Measurements from ENCODE around the gene ANKRD23.

Gene ANKRD23

DNA sequence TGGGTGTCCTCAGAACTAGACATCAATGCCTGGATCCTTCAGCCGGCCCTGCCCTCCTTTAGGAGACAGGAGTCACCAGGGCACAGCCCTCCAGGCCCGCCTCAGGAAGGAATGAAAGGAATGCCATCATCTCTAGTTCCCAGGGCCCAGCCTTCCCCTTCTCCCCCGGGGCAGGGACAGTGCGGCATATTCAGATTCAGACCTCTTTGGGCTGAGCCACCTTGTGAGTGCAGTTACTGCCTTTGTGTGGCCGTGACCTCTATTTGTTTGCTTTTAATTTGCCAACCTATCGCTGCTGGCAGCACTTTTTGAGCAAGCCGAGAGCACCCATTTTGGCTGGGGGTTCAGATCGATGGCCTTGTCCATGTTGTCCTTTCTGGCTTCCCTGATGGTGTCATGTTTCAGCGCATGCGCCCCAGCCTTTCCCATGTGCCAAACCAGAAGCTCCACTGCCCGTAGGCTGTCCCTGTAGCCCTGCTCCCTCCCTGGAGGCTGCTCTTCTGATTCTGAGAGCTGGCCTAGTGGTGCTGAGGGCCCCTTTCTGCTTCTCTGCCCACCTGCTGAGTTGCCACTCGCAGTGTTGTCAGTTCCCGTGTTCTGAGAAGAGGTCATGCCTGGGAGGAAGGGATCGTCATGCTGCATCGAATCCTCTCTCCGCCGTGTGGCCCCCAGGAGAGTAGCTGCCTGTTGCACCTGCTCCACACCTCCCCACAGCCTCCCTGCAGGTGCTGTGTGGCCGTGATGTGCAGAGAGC is 10.9 kb downstream of the ANKRD23 start:
- no peak for DNase-seq

- DNase-seq, result no peak
These were observed 11.4 kb downstream of the ANKRD23 start for GRCh38 chr2:96832408-96832753.

GRCh38 chr2:96831679-96832078 is 12.1 kb downstream of the ANKRD23 start:
- no peak for DNase-seq

GRCh38 chr2:96830044-96830562 is 13.7 kb downstream of the ANKRD23 start:
- DNase-seq, result no peak

- DNase-seq, result no peak
These were observed 14.9 kb downstream of the ANKRD23 start for GRCh38 chr2:96828874-96829273.

- DNase-seq, result no peak
These were observed 15.4 kb downstream of the ANKRD23 start for GRCh38 chr2:96828436-96828835.

- no peak for DNase-seq
These were observed 17.1 kb downstream of the ANKRD23 start for GRCh38 chr2:96826546-96827278.

DNA sequence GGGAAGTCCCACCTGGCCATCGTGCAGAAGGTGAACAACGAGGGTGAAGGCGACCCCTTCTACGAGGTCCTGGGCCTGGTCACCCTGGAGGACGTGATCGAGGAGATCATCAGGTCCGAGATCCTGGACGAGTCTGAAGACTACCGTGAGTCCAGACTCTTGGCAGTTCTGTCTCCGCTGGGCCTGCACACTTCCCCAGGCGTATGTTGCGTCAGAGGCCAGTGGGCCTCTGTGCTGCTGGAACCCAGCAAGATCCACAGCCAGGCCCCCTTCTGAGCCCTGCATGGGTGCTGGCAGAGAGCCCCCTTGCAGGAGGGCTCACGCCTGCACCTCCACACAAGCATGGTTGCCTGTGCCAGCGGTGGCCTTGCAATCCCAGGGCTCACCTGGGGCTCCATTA is 18.8 kb downstream of the ANKRD23 start:
- DNase-seq, result no peak

DNA sequence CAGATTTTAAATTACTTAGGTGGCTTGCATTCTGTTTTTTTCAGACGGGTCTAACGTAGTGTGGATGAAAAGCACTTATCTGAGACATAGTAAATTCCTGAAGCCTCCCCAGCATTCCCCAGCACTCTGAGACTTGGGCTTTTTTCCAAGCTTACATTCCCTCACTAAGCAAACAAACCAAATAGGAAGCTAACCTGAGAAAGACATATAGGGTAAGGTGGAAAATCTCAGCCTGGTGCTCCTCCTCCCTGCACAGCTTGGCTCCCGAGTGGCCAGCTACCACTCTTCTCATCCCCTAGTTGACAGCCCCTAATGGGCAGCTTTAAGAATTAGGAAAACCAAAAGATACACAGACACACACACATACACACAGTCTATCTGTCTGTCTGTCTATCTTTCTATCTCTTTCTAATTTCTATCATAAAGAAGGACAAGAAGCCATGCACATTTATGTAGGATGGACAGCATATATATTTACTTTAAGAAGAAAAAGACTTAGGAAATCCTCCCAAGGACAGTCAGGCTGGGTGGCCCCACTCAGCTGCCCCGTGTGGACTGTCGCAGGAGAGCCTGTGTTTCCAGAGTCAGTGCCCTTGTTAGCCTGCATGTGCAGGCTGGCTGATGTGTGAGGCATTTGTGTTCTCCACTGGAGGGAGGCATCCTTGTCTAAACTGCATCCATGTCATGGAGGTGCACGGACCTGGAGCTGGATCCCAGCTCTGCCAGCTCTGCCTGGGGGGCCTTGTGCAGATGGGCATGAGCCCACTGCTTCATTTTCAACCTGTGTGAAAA is 19.5 kb downstream of the ANKRD23 start:
- DNase-seq, result no peak

DNA sequence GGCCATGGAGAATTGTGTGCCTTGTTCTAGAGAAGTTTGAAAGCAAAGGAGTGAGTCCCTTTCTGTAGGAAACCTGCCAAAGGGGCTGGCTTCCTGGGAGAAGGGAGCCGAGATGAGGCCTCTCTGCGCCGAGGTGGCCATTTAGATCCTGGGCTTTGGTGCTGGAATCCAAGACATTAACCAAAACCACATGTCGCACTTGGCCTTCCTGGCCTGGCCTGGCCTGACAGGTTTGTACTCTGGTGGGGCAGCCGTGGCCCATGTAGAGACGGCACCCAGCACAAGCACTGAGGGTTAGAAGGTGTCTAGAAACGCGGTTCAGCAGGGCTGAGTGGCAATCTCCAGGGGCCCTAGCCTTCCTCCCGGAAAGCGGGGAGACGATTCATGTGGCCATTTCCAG is 20.6 kb downstream of the ANKRD23 start:
- DNase-seq, result no peak

- DNase-seq, result no peak
These were observed 21.0 kb downstream of the ANKRD23 start for GRCh38 chr2:96822786-96823185.

DNA sequence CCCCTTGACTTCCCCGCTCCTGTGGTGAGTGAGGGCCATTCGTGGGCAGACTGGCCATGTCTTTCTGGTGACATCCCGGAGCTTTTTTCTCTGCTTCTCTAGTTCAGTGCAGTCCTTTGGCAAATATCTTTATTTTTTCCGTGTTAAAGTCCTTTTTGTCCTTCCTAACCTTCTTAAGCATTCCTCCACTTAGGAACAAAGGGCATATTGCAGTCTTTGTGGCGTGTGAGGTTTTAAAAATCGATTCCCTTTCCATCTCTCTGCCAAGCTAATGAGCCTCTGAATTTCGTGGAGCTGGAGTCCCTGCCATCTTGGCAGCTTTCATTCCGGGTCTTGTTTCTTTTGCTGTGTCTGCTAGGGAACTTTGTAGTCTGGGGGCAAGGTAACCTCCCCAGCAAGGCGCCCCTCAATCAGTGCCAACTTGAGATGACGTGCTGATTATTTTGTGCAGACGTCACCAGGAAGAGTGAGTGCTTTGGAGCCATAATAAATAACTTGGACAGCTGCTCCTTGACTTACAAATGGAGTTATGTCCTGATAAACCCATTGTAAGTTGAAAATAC is 22.6 kb downstream of the ANKRD23 start:
- DNase-seq, result no peak

GRCh38 chr2:96819876-96820511 is 23.8 kb downstream of the ANKRD23 start:
- no peak for DNase-seq

DNA sequence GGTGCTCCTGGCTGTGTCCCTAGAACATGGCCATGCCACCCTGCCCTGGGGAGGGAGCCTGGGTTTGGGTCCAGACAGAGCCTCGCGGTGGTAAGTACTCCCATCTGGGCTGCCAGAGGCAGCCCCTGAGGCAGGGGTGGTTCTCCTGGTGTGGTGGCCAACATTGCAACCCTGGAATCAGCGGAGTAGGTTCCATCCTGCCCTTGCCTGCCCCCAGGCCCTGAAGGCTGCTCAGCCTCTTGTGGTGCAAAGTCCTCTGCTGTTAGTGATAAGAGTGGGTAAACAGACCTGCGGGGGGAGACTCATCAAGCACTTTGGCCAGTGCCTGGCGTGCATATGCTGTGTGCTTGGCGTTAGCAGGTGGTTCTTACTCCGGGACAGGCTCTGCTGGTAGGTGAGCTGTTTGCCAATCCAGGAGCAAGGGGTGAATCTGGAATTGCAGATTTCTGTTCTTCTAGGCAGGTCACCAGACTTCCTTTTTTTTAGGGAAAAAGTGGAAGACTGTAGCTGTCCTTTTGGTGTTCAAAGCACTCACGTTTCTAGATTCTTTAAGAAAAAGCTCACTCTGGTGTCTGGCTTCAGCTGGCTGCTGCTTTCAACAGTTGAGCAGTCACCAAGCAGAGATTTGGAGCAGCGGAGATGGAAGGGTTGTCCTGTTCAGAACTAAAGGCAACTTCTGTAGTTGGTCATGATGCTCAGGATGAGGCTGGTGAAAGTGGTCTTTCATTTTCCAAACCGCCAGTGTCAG is 24.5 kb downstream of the ANKRD23 start:
- DNase-seq, result no peak

DNA sequence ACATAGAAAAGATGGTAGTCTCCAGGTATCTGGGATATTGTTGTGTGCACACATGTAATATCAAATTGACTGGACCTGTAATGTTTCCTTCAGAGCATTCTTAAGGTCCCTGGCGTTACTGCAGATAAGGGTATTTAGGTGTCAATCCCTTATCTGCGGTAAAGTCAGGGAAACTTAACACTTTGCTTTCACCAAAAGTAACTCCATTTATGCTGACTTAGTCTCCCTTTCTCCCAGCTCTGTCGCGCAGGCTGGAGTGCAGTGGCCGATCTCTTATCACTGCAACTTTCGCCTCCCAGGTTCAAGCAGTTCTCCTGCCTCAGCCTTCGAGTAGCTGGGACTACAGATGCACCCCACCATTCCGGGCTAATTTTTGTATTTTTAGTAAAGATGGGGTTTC is 25.9 kb downstream of the ANKRD23 start:
- no peak for DNase-seq

- DNase-seq, result peak; percentile 63
These were observed 26.8 kb downstream of the ANKRD23 start for GRCh38 chr2:96816836-96817702.

GRCh38 chr2:96816127-96816835 is 27.5 kb downstream of the ANKRD23 start, which contains the start of gene CNNM3:
TSS of gene CNNM3 (plus strand) at chr2:96816268. CDS start at chr2:96816278, 10 bp downstream.
- peak; percentile 98 for DNase-seq

- no peak for DNase-seq
These were observed 28.3 kb downstream of the ANKRD23 start for GRCh38 chr2:96815326-96816126.

DNA sequence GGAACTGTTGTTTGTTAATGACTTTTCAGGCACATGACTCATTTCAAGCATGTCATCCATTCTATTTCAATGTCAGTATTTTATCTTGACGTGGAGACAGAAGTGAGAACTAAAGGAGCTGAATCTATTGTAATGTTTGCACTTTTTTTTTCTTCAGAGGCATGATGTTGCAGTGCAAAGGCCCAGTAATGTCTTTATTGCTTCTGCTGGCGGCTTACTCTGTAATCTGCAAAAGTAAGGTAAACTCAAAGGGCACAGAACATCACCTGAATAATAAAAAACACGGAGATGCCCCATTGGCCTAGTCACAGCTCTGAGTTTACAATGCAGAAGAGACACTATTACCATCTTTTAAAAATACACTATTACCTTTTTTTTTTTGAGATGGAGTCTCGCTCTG is 30.2 kb downstream of the ANKRD23 start:
- no peak for DNase-seq
